T-helper 17 cell (primary cell): Measurements from ENCODE around the gene BICD1. TPM values are rescaled to one million over a fixed set of nuclear protein-coding genes. Genes with fewer than 3 reads are reported as not detected.
"Not testable (repeated sequence)": the region's sequence is repeated elsewhere in the genome, so short reads cannot be mapped to it uniquely, and the experiment has no call there.

Source experiments
- ATAC-seq: fragments of 150-1000 bp; cut with Tn5 transposase; 2 replicates; pipeline ENCODE4 v1.10.0; 2021; ENCODE audit warnings: mild to moderate bottlenecking, moderate library complexity
- DNase-seq, 3 donors: peaks; one replicate each; pipeline versions ENCODE4 v3.0.0 to v3.0.0-alpha.2; 2020 to 2021
- H3K9me3 ChIP-seq: one replicate; pipeline ENCODE4 v1.7.0; 2013; ENCODE audit warnings: low read length, mild to moderate bottlenecking; ENCODE audit not compliant: control insufficient read depth, poor library complexity, severe bottlenecking
- H3K27ac Mint-ChIP-seq: one replicate; pipeline ENCODE4 v1.8.0; 2022; ENCODE audit warnings: mild to moderate bottlenecking, moderate library complexity, mixed read lengths
- H3K27me3 Mint-ChIP-seq: one replicate; pipeline ENCODE4 v1.8.0; 2022; ENCODE audit warnings: mixed read lengths
- H3K36me3 Mint-ChIP-seq: one replicate; pipeline ENCODE4 v1.8.0; 2022; ENCODE audit warnings: low read depth, mixed read lengths
- H3K4me1 Mint-ChIP-seq: one replicate; pipeline ENCODE4 v1.8.0; 2022; ENCODE audit warnings: mild to moderate bottlenecking, mixed read lengths
- H3K4me3 Mint-ChIP-seq: one replicate; pipeline ENCODE4 v1.8.0; 2022; ENCODE audit warnings: mild to moderate bottlenecking, moderate library complexity, mixed read lengths
- total RNA-seq, 4 donors: library from RNA in 2 of 4; stranded (reverse) in 2 of 4; gene quantifications; one replicate each; pipeline ENCODE4 v1.2.3 and lab custom pipeline; 2022 to 2026

BICD1 gene
- total RNA-seq, 2 donors from 2014 or later = 10.5 to 15.8 TPM

DNA sequence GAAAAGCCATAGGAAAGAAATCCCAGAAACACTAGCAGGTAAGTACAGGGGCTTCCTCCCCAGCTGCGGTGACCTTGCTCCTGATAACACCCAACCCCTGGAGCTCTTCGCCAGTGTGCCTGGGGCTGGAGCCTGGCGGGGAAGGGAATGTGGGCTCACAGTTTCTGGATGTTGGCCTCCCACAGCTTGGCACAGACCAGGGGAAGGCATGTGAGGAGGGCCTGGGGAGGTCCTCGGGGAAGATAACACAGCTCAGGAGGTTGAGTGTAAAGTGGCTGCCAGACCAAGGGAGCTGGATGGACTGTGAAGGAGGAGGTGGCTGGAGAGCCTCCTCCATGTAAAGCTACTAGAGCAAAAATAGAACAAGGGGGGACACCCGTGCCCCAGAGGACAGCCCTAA lies 120.1 kb downstream of the BICD1 start:
- Mint-ChIP-seq H3K36me3 (no peaks in the 10 kb centered on the region), H3K27me3 (no peaks in the 10 kb centered on the region), H3K4me1 (no peaks in the 10 kb centered on the region), H3K27ac (no peak overlapping the region), H3K4me3 (no peak overlapping the region)
- ATAC-seq (no peak), DNase-seq (no peak)
- no peaks in the 10 kb centered on the region for H3K9me3 ChIP-seq

DNA sequence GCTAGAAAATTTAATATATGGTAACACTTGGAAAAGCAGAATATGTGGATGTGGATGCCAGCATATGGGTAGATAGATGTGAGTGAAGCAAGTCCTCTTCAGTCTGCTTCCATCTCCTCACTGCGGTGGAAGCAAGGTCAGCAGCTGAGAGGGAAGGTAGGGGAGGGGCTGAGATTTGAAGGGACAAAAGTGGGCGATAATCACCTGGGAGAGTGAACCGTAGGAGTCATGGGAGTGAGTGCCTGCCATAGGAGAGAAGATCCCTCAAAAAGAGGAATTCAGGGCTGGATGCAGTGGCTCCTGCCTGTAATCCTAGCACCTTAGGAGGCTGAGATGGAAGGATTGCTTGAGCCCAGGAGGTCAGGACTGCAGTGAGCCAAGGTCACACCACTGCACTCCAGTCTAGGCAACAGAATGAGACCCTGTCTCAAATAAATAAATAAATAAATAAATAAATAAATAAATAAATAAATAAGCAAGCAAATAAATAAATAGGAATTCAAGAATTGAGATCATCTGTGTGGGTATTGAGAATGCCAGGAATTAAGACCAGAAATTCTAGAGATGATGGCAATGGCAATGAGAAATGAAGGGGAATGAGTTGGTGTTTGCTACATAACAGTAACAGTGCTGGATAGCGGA lies 123.4 kb downstream of the BICD1 start:
- Mint-ChIP-seq H3K4me1 (no peaks in the 10 kb centered on the region), H3K36me3 (no peaks in the 10 kb centered on the region), H3K27me3 (no peaks in the 10 kb centered on the region), H3K27ac (no peak overlapping the region), H3K4me3 (no peak overlapping the region)
- ATAC-seq (no peak), DNase-seq (no peak)
- H3K9me3 ChIP-seq = no peaks in the 10 kb centered on the region

GRCh38 chr12:32230613-32230993 lies 124.0 kb downstream of the BICD1 start:
- Mint-ChIP-seq H3K27me3 (no peaks in the 10 kb centered on the region), H3K4me3 (no peak overlapping the region), H3K36me3 (no peaks in the 10 kb centered on the region), H3K27ac (no peak overlapping the region), H3K4me1 (no peaks in the 10 kb centered on the region)
- ATAC-seq (no peak), DNase-seq (no peak)
- no peaks in the 10 kb centered on the region for H3K9me3 ChIP-seq

- H3K4me3 Mint-ChIP-seq, H3K27me3 Mint-ChIP-seq, H3K4me1 Mint-ChIP-seq, DNase-seq, H3K36me3 Mint-ChIP-seq, H3K27ac Mint-ChIP-seq, ATAC-seq, H3K9me3 ChIP-seq: not testable (repeated sequence)
Observed at GRCh38 chr12:32231361-32231760, 124.7 kb downstream of the BICD1 start.

GRCh38 chr12:32233568-32233967 lies 126.9 kb downstream of the BICD1 start:
- Mint-ChIP-seq H3K4me3 (no peak overlapping the region), H3K27me3 (no peaks in the 10 kb centered on the region)

DNA sequence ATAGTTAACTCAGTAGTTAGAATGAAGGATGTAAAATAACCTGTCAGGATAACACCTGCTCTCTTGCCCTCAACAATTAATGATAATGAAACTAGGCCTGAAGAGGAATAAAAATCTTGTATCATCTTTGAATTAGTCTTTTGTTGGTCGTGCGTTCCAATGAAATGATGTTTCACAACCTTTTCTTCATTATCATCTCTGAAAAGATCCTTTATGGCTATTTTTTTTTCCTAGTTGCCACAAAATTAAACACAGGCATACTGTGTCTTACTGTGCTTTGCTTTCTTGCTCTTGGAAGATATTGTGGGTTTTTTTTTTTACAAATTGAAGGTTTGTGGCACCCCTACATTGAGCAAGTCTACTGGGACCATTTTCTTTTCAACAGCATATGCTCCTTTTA lies 128.6 kb downstream of the BICD1 start:
- no peak overlapping the region for H3K4me3 Mint-ChIP-seq
- no peaks in the 10 kb centered on the region for H3K27me3 Mint-ChIP-seq
- DNase-seq (no peak), ATAC-seq (no peak)
- H3K4me1 Mint-ChIP-seq = no peaks in the 10 kb centered on the region
- H3K27ac Mint-ChIP-seq = no peak overlapping the region
- H3K36me3 Mint-ChIP-seq = no peaks in the 10 kb centered on the region
- no peaks in the 10 kb centered on the region for H3K9me3 ChIP-seq

More at GRCh38 chr12:32233568-32233967, 126.9 kb downstream of the BICD1 start:
- ATAC-seq (no peak), DNase-seq (no peak)
- Mint-ChIP-seq H3K27ac (no peak overlapping the region), H3K36me3 (no peaks in the 10 kb centered on the region), H3K4me1 (no peaks in the 10 kb centered on the region)
- no peaks in the 10 kb centered on the region for H3K9me3 ChIP-seq

DNA sequence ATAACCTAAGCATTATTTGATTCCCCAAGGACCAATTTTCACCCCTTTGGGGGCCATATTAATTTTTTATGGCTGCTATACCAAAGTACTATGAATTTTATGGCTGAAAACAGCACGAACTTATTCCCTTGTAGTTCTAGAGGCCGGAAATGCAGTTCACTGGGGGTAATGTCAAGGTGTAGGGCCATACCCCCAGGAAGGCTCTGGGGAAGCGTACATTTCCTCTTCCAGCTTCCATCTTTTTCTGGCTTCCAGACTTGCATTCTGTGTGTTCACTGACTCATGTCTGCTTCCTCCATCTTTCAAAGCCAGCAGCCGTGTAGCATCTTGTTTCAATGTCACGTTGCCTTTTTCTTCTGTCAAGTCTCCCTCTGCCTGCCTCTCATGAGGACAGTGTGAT lies 133.5 kb downstream of the BICD1 start:
- ATAC-seq (no peak), DNase-seq (no peak)
- Mint-ChIP-seq H3K27me3 (no peaks in the 10 kb centered on the region), H3K36me3 (no peaks in the 10 kb centered on the region), H3K27ac (no peak overlapping the region), H3K4me3 (no peak overlapping the region), H3K4me1 (no peaks in the 10 kb centered on the region)
- no peaks in the 10 kb centered on the region for H3K9me3 ChIP-seq

DNA sequence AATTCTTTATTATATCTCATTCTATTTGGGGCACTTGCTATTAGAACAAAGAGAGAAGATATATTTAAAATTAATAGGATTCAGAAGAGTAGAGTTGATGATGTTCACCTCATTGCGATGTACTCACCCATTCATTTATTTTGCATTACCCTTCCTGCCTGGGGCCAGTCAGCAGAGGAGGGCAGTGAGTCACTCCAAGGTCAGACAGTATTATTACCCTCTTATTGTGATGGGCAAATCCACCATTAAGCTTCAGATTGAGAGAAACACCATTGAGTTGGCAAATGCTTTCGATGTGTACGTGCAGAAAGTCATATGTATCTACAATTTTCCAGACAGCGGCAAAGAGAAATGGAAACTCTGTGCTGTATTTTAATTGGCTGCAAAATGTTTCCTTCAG lies 134.2 kb downstream of the BICD1 start:
- ATAC-seq (no peak), DNase-seq (no peak)
- no peaks in the 10 kb centered on the region for H3K9me3 ChIP-seq
- H3K36me3 Mint-ChIP-seq = no peaks in the 10 kb centered on the region
- H3K4me1 Mint-ChIP-seq = no peaks in the 10 kb centered on the region
- no peaks in the 10 kb centered on the region for H3K27me3 Mint-ChIP-seq
- H3K4me3 Mint-ChIP-seq = no peak overlapping the region
- no peak overlapping the region for H3K27ac Mint-ChIP-seq

- Mint-ChIP-seq H3K36me3 (no peaks in the 10 kb centered on the region), H3K4me1 (no peaks in the 10 kb centered on the region), H3K27ac (no peak overlapping the region), H3K4me3 (no peak overlapping the region), H3K27me3 (no peaks in the 10 kb centered on the region)
- ATAC-seq (no peak), DNase-seq (no peak)
- H3K9me3 ChIP-seq = no peaks in the 10 kb centered on the region
Observed at GRCh38 chr12:32242641-32243040, 136.0 kb downstream of the BICD1 start.

- H3K27me3 Mint-ChIP-seq = no peaks in the 10 kb centered on the region
- H3K36me3 Mint-ChIP-seq = peaks cover 1% of the 10 kb centered on the region
- peaks cover 3% of the 10 kb centered on the region for H3K4me1 Mint-ChIP-seq
- no peak for DNase-seq
- no peak overlapping the region for H3K4me3 Mint-ChIP-seq
- no peak for ATAC-seq
- H3K9me3 ChIP-seq = no peaks in the 10 kb centered on the region
- no peak overlapping the region for H3K27ac Mint-ChIP-seq
Observed at GRCh38 chr12:32248441-32249140, 141.9 kb downstream of the BICD1 start.

DNA sequence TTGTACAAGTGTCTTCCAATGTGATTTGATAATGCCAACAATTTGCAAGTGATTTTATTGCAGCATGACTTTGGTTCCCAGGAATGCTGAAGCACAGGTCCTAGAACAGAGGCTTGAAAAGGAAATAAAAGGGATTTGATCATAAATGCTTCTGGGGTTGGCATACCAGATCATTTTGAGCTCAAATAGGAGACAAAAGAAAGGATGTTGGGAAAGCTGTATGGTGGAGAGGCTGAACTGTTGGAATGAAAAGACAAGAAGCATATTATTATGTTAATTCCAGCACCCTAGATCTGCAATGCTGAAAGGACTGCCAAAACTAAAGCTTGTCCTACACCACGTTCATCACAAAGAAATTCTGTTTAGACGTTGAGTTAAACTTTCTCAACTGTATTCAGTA lies 143.1 kb downstream of the BICD1 start:
- Mint-ChIP-seq H3K27ac (no peak overlapping the region), H3K4me3 (no peak overlapping the region), H3K27me3 (no peaks in the 10 kb centered on the region), H3K4me1 (peaks cover 7% of the 10 kb centered on the region), H3K36me3 (peaks cover 7% of the 10 kb centered on the region)
- no peak for DNase-seq
- no peaks in the 10 kb centered on the region for H3K9me3 ChIP-seq
- no peak for ATAC-seq

GRCh38 chr12:32252199-32253073 lies 145.8 kb downstream of the BICD1 start:
- ATAC-seq (no peak), DNase-seq (no peak)
- no peaks in the 10 kb centered on the region for H3K9me3 ChIP-seq
- peaks cover 9% of the 10 kb centered on the region for H3K4me1 Mint-ChIP-seq
- no peak overlapping the region for H3K4me3 Mint-ChIP-seq
- H3K27ac Mint-ChIP-seq = peak overlapping the region; percentile 8
- H3K36me3 Mint-ChIP-seq = peaks cover 10% of the 10 kb centered on the region
- H3K27me3 Mint-ChIP-seq = no peaks in the 10 kb centered on the region

DNA sequence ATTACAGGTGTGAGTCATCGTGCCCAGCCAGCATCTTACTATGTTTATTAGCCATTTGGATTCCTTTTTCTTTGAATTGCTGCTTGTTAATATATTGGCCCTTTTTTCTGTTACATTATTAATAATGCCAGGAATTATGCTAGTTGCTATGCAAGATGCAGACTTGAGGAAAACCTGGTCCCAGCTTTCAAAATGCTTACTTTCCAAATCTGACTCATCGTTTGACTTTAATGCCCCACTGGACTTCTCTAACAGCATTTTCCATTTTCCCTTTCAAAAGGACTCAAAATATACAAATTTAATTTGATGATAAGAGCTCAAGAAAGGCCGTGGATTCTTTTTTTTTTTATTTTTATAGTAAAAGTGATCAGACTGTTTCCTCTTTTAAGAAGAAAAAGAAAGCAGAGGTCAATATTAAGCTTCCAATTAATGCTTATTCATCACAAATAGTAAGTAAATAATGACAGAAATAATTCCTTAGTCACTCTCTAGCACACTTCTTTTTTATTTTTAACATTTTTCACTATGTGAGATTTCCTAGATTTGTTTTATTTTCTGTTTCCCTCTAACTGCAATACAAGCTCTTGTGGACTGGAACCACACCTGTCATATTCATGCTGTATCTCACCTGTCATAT lies 146.6 kb downstream of the BICD1 start:
- Mint-ChIP-seq H3K36me3 (peaks cover 10% of the 10 kb centered on the region), H3K4me1 (peaks cover 9% of the 10 kb centered on the region), H3K27ac (peak overlapping the region; percentile 8), H3K4me3 (peak overlapping the region; percentile 31), H3K27me3 (no peaks in the 10 kb centered on the region)
- no peaks in the 10 kb centered on the region for H3K9me3 ChIP-seq
- DNase-seq = no peak
- no peak for ATAC-seq
